NT2/D1 (cell line): ENCODE data around the gene ATF6B.

Experiments used
- DNase-seq: peaks from one replicate; pipeline ENCODE4 v3.0.0-alpha.2; 2011; ENCODE audit warnings: low read depth, low spot score
- H3K27me3 ChIP-seq: 2 replicates; pipeline ENCODE4 v1.6.0; 2011; ENCODE audit warnings: mild to moderate bottlenecking; ENCODE audit not compliant: insufficient read length, insufficient read depth
- H3K36me3 ChIP-seq: 2 replicates; pipeline ENCODE4 v1.6.1; 2011; ENCODE audit warnings: mild to moderate bottlenecking, low read length, mixed read lengths; ENCODE audit not compliant: insufficient read depth, insufficient read length
- H3K4me1 ChIP-seq: 2 replicates; pipeline ENCODE4 v1.5.1; 2011; ENCODE audit not compliant: insufficient read depth, insufficient read length
- H3K4me3 ChIP-seq: 2 replicates; pipeline ENCODE4 v1.5.1; 2011; ENCODE audit warnings: low read depth; ENCODE audit not compliant: insufficient read length
- H3K9ac ChIP-seq: 2 replicates; pipeline ENCODE4 v1.6.0; 2011; ENCODE audit warnings: low read depth; ENCODE audit not compliant: insufficient read length
- H3K9me3 ChIP-seq: 2 replicates; pipeline ENCODE4 v1.5.1; 2011; ENCODE audit warnings: mild to moderate bottlenecking, low read length; ENCODE audit not compliant: insufficient read depth
- SUZ12 ChIP-seq: IDR thresholded peaks from 2 replicates; pipeline ENCODE4 v1.6.1; 2011; ENCODE audit not compliant: insufficient read length, insufficient read depth; ENCODE audit errors: extremely low read depth
- YY1 ChIP-seq: IDR thresholded peaks from 2 replicates; pipeline ENCODE4 v1.6.1; 2011; ENCODE audit not compliant: insufficient read length, insufficient read depth
- ZNF274 ChIP-seq: IDR thresholded peaks from 2 replicates; pipeline ENCODE4 v1.6.1; 2011; ENCODE audit warnings: mild to moderate bottlenecking, low read depth, low read length

The ATF6B gene

DNA sequence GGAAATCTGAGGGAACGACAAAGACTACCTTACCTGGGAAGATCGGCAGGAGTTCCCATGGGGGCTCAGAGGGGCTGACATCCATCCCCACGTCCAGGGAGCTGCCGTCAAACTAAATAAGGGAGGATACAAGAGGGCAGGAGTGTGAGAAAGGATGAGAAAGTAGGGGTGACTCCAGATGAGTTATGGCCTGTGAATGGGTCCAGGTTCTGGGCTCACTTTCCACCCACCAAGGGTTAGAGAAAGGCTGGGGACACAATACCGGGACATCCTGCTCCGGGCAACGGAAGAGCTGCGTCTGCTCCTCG is 683 bp downstream of the ATF6B start:
- Histone ChIP-seq H3K4me3 (peak overlapping the region; percentile 97), H3K36me3 (peaks cover 31% of the 10 kb centered on the region), H3K9me3 (no peaks in the 10 kb centered on the region), H3K4me1 (peaks cover 4% of the 10 kb centered on the region), H3K27me3 (no peaks in the 10 kb centered on the region), H3K9ac (peak overlapping the region; percentile 94)
- DNase-seq = no peak
- TF ChIP-seq SUZ12 (no peak), ZNF274 (no peak), YY1 (no peak)

DNA sequence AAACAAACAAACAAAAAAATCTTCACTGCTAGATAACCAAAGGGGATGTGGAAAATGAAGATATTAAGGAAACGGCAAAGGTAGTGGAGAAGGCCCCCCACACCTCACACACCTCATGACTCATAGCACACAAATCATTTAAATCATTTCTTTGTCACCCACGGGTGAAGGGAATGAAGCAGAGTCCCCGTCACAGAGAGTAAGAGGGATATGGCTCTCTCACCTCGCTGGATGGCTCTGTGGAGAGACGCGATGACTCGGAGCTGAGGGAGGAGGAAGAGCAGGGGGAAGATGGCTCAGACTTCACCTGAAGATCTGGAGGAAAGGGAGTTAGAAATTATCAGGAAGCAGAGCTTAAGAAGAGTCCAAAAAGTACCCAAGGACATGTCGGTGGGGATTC is 1.2 kb downstream of the ATF6B start:
- H3K9me3 ChIP-seq = no peaks in the 10 kb centered on the region
- H3K4me3 ChIP-seq = no peak overlapping the region
- no peak overlapping the region for H3K9ac ChIP-seq
- no peak for TF ChIP-seq YY1
- TF ChIP-seq ZNF274 = no peak
- no peak for TF ChIP-seq SUZ12
- no peaks in the 10 kb centered on the region for H3K27me3 ChIP-seq
- DNase-seq = no peak
- peaks cover 34% of the 10 kb centered on the region for H3K36me3 ChIP-seq
- peaks cover 4% of the 10 kb centered on the region for H3K4me1 ChIP-seq

DNA sequence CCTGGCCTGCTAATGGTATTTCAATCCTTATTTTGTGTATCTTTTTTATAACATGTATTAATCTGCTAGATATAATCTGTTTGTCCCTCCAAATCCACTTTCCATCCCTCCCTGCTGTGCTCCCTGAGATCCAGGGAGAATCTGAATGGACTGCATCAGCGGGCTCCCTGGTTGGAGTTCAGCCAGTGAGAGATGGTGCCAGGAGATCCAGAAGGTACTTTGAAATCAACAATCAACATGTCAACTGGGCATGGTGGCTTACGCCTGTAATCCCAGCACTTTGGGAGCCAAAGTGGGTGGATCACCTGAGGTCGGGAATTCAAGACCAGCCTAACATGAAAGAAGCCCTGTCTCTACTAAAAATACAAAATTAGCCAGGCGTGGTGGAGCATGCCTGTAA is 4.4 kb downstream of the ATF6B start:
- H3K4me3 ChIP-seq = no peak overlapping the region
- H3K36me3 ChIP-seq = peaks cover 46% of the 10 kb centered on the region
- H3K27me3 ChIP-seq = no peaks in the 10 kb centered on the region
- H3K9ac ChIP-seq = no peak overlapping the region
- H3K4me1 ChIP-seq = peaks cover 1% of the 10 kb centered on the region
- DNase-seq = no peak
- H3K9me3 ChIP-seq = no peaks in the 10 kb centered on the region
- TF ChIP-seq ZNF274 (no peak), SUZ12 (no peak), YY1 (no peak)

DNA sequence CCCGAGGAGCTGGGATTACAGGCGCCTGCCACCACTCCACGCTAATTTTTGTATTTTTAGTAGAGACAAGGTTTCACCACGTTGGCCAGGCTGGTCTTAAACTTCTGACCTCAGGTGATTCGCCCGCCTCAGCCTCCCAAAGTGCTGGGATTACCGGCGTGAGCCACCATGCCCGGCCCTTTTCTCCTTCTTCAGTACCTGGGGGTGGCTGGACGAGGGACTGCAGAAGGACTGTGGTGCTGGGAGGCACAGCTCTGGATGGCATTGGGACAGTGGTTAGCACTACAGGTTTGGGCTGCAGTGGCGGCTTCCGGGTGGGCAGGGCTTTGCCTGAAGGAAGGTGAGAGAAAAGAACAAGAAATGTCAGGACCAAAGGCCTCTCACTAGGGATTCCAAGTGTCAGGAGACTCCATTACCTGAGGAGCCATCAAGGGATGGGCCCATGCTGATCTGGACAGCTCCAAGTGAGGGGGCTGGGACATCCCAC is 7.4 kb downstream of the ATF6B start:
- no peak for TF ChIP-seq SUZ12
- TF ChIP-seq YY1 = no peak
- no peak for TF ChIP-seq ZNF274
- H3K36me3 ChIP-seq = peaks cover 65% of the 10 kb centered on the region
- DNase-seq = no peak
- no peak overlapping the region for H3K4me3 ChIP-seq
- no peak overlapping the region for H3K9ac ChIP-seq
- H3K4me1 ChIP-seq = no peaks in the 10 kb centered on the region
- no peaks in the 10 kb centered on the region for H3K9me3 ChIP-seq
- no peaks in the 10 kb centered on the region for H3K27me3 ChIP-seq

DNA sequence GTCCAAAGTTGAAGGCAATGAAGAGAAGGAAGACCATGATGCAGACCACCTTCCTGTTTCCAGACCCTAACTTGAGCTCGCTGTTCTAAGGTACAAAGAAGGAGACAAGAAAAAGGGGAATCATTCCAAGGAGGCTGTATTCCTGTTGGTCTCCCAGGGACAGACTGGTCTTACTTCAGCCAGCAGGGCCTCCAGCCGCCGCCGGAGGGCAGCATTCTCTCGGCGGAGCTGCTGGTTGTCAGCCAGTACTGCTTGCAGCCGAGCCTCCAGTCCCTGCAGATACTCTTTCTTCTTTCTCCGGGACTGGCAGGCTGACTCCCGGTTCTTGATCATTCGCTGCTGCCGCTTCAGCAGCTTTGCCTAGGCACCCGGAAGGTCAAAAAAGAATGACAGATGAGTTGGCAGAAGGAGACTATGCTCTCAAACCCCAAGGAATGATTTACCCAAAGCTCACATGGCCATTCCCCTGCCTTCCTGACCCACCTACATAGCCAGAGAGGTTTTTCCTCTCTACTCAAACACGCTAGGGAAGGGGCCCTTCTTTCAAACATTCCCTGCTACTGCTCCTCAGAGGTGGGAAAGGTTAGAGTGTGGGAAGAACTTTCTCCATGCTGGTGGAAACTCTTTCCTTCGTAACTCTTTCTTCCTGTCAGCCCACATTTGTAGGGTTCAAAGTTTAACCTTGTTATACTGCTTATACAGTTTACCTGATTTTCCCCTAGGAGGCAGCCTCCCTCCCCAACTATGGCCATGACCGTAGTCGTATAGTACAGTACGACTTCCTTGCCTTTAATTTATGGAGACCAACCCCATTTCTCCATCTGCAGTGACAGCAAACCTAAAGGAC is 9.0 kb downstream of the ATF6B start:
- H3K36me3 ChIP-seq = peaks cover 60% of the 10 kb centered on the region
- DNase-seq = peak; percentile 64

DNA sequence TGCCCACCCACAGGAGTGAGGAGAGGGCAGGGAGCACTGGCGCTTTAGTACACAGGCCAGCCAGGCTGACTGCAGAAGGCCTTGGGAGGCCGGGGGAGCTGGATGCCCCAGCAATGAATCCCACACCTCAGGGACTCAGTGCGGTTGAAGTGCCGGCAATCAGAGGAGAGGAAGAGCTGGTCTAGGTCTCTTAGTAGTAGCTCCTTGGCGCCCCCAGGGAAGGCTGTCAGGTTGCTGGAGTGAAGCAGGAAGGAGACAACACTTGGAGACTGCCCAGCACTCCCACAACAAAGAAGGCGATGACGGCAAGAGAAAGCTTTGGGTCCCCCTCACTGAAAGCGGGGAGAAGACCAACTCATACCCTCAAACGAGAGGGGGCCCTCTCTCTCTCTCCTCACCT is 10.6 kb downstream of the ATF6B start:
- TF ChIP-seq YY1 (no peak), ZNF274 (no peak), SUZ12 (no peak)
- no peak overlapping the region for H3K4me3 ChIP-seq
- H3K9me3 ChIP-seq = no peaks in the 10 kb centered on the region
- H3K36me3 ChIP-seq = peaks cover 63% of the 10 kb centered on the region
- H3K27me3 ChIP-seq = no peaks in the 10 kb centered on the region
- DNase-seq = no peak
- H3K9ac ChIP-seq = no peak overlapping the region
- H3K4me1 ChIP-seq = peaks cover 3% of the 10 kb centered on the region

More for the DNA sequence above, 9.0 kb downstream of the ATF6B start:
- Histone ChIP-seq H3K4me3 (no peak overlapping the region), H3K27me3 (no peaks in the 10 kb centered on the region), H3K9ac (no peak overlapping the region), H3K9me3 (no peaks in the 10 kb centered on the region), H3K4me1 (peaks cover 2% of the 10 kb centered on the region)
- TF ChIP-seq ZNF274 (no peak), YY1 (no peak), SUZ12 (no peak)

DNA sequence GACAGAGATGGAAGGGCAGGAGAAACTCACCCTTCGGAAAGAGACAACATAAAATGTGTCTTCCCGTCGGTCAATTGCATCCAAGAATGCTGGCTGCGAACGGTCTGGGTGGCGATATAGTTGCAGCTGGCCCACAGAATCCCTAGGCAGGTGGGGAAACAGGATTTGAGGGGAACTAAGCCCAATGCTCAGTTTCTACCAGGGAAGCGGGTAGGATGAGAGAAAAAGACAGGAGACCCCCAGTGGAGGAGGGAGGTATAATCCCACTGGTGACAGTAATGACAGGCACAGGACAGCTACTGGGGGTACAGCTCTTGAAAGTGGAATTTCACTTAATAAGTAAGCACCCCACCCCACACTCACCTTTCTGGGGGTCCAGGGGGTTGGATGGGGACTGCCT is 11.4 kb downstream of the ATF6B start:
- TF ChIP-seq YY1 = no peak
- TF ChIP-seq SUZ12 = no peak
- TF ChIP-seq ZNF274 = no peak
- H3K9ac ChIP-seq = no peak overlapping the region
- peaks cover 3% of the 10 kb centered on the region for H3K4me1 ChIP-seq
- H3K9me3 ChIP-seq = no peaks in the 10 kb centered on the region
- no peak for DNase-seq
- peaks cover 62% of the 10 kb centered on the region for H3K36me3 ChIP-seq
- no peak overlapping the region for H3K4me3 ChIP-seq
- no peaks in the 10 kb centered on the region for H3K27me3 ChIP-seq
